Activated CD4-positive, alpha-beta T cell treated with anti-CD3 and anti-CD28 coated beads, Interleukin-2, Interleukin-6, amounts not matched to agents 100 ng/mL and 50 ng/mL, durations not matched to agents 16 hours and 8 hours (primary cell): ENCODE measurements around the gene PTPN21.

ENCODE experiments used
- DNase-seq: peaks from one replicate; pipeline ENCODE4 v3.0.0-alpha.2; 2020

The PTPN21 gene

GRCh38 chr14:88554457-88555286 lies at the start of gene PTPN21:
Gene PTPN21 (minus strand): TSS chr14:88555007. CDS start chr14:88550417, 4,590 bp downstream.
- DNase-seq: no peak

DNA sequence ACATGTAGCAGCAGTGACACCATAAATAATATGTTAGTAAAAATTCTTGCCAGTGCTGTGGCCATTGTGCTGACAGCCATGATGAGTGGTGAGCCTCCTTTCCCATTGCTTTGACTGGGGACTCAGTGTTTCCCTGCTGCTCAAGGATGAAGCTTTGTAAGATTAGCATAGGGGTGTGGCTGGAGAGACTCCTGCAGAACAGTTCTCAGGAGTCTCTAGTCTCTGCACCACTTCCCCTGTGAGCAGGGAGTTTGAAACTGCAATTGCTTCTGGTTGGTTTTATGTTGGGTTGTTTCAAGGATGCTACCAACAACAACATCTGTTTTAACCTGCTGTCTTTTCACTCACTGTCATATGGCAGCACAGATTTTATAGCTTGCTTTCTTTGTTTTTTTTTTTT lies 49.4 kb upstream of the PTPN21 start:
- DNase-seq: no peak

DNA sequence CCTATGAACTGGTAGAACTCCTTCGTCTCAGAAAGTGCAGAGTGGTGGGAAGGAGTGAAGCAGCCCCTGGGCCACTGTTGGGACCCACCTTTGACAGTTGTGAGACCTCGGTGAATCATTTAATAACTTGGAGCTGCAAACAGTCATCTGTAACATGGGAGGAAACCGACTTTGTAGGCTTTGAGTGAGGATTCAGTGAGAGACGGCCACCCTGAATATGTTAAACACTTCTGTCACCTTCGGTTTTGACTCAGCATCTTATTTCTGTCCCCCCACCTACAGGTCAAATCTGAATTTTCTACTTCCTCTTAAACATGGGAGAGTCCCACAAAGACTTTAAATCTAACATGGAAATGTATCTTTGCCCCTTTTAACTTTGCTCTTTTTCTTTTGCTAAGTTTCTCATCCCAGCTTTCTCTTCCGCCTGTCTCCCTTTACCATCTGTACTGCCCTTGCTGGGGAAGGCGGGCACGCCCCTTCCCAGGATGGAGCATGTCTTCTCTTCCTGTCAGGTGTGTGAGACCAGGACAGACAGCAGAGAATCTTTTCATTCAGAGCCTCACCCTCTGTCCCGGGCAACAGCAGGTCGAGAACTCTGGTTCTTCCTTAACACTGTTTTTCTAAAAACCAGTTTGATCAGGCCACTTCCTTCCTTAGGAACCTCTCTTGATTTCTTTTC lies 45.1 kb upstream of the PTPN21 start:
- DNase-seq: peak; percentile 82

GRCh38 chr14:88599326-88599725 lies 44.5 kb upstream of the PTPN21 start:
- no peak for DNase-seq

- no peak for DNase-seq
These were observed 43.4 kb upstream of the PTPN21 start for GRCh38 chr14:88598097-88598675.

DNA sequence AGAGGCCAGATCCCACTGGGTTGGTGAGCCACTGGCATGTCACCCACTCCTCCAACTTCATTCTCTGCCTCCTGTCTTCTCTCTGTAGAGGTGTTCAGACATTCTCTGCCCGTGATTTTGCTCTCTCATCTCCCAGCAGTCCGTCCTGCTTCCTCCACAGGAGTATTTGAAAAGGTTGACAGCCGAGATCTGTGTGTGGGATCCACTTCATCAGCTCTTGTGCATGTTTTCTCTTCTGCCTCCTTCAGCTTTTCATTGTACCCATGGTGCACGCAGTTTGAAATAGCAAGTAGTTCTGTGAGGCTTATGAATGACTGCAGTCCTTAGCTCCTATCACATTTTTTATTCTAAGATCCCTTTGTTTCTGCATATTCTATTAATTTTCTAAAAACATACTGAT lies 42.8 kb upstream of the PTPN21 start:
- DNase-seq: no peak

GRCh38 chr14:88597038-88597437 lies 42.2 kb upstream of the PTPN21 start:
- DNase-seq: no peak

GRCh38 chr14:88592031-88592430 lies 37.2 kb upstream of the PTPN21 start:
- no peak for DNase-seq

- DNase-seq: no peak
These were observed 35.4 kb upstream of the PTPN21 start for GRCh38 chr14:88590173-88590572.

GRCh38 chr14:88588081-88588480 lies 33.3 kb upstream of the PTPN21 start:
- no peak for DNase-seq

DNA sequence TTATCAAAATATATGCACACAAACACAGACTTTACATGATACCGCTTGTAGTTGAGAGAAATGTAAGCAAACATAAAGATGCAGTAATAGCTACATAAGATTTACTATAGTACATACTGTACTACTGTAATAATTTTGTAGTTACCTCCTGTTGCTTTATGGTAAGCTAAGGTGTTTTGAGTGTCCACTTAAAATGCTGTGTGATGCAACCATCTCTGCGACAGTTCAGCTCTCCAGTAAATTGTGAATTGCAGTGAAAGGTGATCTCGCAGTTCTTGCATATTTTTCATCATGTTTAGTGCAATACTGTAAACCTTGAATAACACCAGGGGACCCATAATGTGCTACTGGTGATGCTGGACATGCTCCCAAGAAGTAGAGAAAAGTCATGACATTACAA lies 29.6 kb upstream of the PTPN21 start:
- no peak for DNase-seq

DNA sequence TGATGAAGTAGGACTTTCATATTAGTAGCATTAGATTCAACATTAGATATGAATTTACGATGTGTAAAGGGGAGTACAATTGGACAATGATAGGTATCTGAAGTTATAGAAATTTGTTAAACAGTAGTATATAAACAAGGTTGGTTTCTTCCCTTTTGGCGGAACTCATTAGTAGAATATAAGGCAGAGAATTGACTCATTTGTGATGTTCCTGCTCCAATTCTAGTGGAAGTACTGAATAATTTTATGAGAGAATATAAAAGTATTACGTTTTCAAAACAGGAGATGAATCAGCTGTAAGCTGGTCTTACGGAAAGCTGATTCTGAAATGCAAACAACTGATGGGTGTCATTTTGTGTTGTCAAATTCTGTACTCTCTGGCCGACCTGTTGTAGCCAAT lies 21.4 kb upstream of the PTPN21 start:
- DNase-seq: no peak

- no peak for DNase-seq
These were observed 17.3 kb upstream of the PTPN21 start for GRCh38 chr14:88572117-88572516.

DNA sequence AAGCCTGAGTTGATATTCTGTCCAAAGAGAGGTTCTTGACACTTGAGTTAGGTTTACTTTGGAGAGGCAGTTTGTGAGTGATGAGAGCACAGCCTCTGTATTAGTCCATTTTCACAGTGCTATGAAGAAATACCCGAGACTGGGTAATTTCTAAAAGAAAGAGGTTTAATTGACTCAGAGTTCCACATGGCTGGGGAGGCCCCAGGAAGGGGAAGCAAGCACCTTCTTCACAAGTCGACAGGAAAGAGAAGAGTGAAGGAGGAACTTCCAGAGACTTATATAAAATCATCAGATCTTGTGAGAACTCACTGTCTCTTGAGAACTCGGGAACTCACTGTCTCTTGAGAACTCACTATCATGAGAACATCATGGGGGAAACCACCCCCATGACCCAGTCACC lies 13.4 kb upstream of the PTPN21 start:
- DNase-seq: no peak

- DNase-seq: no peak
These were observed 10.6 kb upstream of the PTPN21 start for GRCh38 chr14:88565427-88565826.

GRCh38 chr14:88563845-88564244 lies 9.0 kb upstream of the PTPN21 start:
- no peak for DNase-seq

GRCh38 chr14:88562831-88563686 lies 8.3 kb upstream of the PTPN21 start, which contains the start of gene ZC3H14:
Gene ZC3H14 (plus strand): TSS chr14:88563037. CDS start chr14:88563134, 97 bp downstream.
- DNase-seq: peak; percentile 94

- no peak for DNase-seq
These were observed 7.7 kb upstream of the PTPN21 start for GRCh38 chr14:88562532-88562830.

GRCh38 chr14:88559852-88560251 lies 5.0 kb upstream of the PTPN21 start:
- DNase-seq: no peak

DNA sequence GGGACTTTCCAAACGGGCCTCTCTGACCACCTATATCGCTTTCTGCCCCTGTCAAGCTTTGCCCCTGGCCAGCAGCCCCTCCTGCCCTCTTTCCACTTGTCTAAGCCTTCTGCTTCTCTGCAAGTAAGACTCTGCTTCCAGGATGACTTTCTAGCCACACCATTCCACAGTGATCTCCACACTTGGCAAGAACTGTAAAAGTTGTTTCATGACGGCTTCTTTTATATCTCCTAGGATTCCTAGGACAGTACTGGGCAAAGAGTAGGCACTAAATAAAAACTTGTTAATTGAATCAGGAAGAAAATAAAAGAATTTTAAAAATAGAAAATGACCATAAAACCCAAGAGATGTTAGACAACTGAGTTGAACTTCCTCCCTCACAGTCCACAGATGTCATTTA lies 1.8 kb upstream of the PTPN21 start:
- no peak for DNase-seq

DNA sequence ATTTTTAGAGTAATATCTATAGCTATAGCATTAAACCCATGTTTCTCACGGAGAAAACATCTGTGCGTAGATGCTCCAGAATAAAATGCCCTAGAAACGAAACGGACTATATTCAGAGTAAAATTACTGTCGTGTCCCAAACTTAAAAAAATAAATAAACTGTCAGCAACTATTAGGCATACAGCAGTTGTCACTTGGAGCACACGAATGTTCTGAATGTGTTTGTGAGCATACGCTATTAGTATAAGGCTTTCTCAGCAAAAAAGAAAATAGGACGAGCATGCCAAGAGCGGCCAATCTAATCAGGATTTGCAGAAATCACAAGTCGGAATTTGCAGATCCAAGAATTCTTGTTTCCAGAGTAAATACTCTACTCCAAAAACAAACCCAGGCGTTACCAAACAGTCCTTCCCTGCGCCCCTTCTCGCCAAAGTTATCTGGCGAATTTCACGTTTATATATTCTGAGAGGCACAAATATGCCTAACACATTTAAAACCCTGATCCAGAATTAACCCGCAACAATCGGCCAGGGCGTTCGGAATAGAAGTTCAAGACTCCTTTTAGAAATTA lies 836 bp downstream of the PTPN21 start:
- no peak for DNase-seq

GRCh38 chr14:88552876-88553275 lies 1.9 kb downstream of the PTPN21 start:
- no peak for DNase-seq

GRCh38 chr14:88551980-88552431 lies 2.8 kb downstream of the PTPN21 start:
- DNase-seq: no peak
